ENCODE measurements around the gene CENPA.

DNA sequence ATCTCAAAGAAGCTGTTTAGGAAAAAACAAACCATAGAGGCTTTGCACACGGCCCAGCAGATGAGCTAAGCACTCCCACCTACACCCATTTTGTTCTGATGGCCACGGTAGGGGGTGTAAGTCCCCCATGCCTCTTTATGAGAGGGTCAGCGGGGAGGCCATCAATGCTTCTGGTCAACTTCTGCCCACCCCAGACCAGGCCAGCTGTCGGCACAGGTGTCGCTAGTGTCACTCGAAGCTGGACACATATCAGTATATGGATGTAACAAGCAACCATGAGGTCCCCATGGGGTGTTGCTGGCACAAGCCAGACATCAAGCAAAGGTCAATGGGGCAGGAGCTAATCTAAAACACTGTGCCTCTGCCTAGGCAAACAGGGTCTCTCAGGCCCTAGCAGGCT lies 45.5 kb upstream of the CENPA start:
- TF ChIP-seq POLR2A (IDR thresholded peaks at IDR 0.05; ENCODE audit: low read length) (no peak), GATA1 (IDR thresholded peaks at IDR 0.05; ENCODE audit: low read depth, low read length) (no peak)
